ENCODE data around the gene HTT-AS.

HTT-AS gene

GRCh38 chr4:3029464-3029863 is 44.9 kb downstream of the HTT-AS start:
- DNase-seq = no peak

GRCh38 chr4:3026540-3026939 is 47.8 kb downstream of the HTT-AS start:
- DNase-seq = no peak

- no peak for DNase-seq
Measured at GRCh38 chr4:3025881-3026280, 48.5 kb downstream of the HTT-AS start.

DNA sequence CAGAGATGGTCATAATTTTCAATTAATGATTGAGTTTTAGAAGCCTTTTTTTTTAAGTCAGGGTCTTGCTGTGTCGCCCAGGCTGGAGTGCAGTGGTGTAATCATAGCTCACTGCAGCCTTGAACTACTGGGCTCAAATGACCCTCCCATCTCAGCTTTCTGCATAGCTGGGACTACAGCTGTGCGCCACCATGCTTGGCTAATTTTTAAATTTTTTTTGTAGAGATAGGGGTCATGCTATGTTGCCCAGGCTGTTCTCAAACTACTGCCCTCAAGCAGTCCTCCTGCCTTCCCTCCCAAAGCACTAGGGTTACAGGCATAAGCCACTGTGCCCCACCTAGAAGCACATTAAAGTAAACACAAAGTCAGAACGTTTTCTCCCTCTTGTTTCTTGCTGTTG is 51.7 kb downstream of the HTT-AS start:
- DNase-seq = no peak

GRCh38 chr4:3022112-3022511 is 52.2 kb downstream of the HTT-AS start:
- DNase-seq = no peak

GRCh38 chr4:3021627-3022026 is 52.7 kb downstream of the HTT-AS start:
- no peak for DNase-seq

DNA sequence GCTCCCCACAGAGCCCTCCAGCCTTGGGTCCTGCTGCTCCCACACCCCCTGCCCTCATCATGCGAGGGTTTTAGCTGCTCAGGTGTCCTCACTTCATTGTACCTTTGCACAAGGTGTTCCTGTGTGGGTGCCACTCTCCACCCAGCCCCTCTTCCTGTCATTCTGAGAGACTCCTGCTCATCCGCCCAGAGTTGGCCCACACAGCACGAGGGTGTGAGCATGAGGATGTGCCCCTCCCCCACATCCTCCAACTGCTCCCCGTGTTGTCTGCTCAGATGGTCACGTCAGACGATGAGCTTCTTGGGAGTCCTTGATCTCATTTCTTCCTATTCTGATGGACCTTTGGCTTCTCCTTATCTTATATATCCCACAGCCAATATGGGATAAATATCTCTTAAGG is 53.2 kb downstream of the HTT-AS start:
- DNase-seq = no peak

DNA sequence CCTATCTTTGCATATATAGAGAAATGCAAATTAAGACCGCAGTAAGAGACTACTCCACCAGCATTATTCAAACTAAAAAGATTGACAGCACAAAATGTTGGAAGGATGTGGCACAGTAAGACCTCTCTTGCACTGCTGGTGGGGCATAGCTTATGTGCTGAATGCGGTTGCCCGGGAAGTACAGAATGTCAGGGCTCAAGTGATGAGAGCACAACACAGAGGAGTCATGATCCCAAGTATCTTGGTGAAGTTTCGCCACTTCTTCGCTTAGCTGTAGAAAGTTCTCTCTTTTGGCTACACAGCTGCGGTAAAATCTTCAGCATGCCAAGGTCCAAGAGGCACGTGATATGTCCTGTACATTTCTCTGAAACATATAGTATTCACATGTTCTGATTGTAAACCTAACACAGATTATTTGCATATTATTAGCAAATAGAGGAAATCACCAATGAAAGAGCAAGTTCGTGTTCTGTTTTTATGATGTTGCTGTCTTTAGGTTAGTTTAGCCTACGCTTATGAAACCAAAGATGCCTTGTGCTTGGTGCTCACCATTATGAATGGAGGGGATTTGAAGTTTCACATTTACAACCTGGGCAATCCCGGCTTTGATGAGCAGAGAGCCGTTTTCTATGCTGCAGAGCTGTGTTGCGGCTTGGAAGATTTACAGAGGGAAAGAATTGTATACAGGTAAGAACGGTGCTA is 55.0 kb downstream of the HTT-AS start:
- no peak for DNase-seq

GRCh38 chr4:3017504-3017903 is 56.8 kb downstream of the HTT-AS start:
- DNase-seq = no peak

- DNase-seq = no peak
Measured at GRCh38 chr4:3016961-3017360, 57.4 kb downstream of the HTT-AS start.

GRCh38 chr4:3013839-3014350 is 60.4 kb downstream of the HTT-AS start:
- no peak for DNase-seq
